Right renal pelvis (tissue), 4 donors: ENCODE measurements around the gene TTF2. TPM values are rescaled to one million over a fixed set of nuclear protein-coding genes. Genes with fewer than 3 reads are reported as not detected.
"Not testable (repeated sequence)": the region's sequence is repeated elsewhere in the genome, so short reads cannot be mapped to it uniquely, and the experiment has no call there.

ENCODE experiments used
- DNase-seq, 4 donors: peaks; one replicate each; pipeline ENCODE4 v3.0.0-alpha.2; 2013; ENCODE audit warnings: low read depth in 4 of 4, low spot score in 3 of 4, missing footprints in 1 of 4
- polyA plus RNA-seq, 4 donors: library from polyadenylated mRNA; unstranded; fragments of 120-200 nt; gene quantifications; one replicate each; pipeline ENCODE4 v1.2.1, GENCODE V29; 2013; ENCODE audit not compliant: insufficient read length in 4 of 4

TTF2 gene
- polyA plus RNA-seq, 4 donors, result 17.3 to 24.9 (median 23.0) TPM

- no peak for DNase-seq
Observed at GRCh38 chr1:117117697-117118096, 57.6 kb downstream of the TTF2 start.

DNA sequence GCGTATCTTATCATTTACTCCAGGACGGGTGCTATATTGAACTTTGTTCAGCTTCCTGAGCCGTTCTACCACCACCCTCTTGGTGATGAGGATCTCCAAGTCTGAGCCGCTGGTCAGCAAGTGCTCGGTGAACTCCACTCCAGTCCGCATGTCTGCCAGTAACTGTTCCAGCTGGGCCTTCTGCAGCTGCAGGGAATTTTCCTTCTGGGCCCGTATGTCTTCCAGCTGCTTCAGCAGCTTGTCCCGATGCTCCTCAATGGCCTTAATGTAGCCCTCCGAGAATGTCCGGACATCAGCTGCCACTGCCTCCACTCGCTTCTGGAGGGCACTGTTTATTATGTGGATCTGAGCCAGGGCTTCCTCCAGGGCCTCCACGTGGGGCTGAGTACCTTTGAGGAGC is 58.0 kb downstream of the TTF2 start:
- no peak for DNase-seq

GRCh38 chr1:117119144-117119543 is 59.0 kb downstream of the TTF2 start:
- not testable (repeated sequence) for DNase-seq

DNA sequence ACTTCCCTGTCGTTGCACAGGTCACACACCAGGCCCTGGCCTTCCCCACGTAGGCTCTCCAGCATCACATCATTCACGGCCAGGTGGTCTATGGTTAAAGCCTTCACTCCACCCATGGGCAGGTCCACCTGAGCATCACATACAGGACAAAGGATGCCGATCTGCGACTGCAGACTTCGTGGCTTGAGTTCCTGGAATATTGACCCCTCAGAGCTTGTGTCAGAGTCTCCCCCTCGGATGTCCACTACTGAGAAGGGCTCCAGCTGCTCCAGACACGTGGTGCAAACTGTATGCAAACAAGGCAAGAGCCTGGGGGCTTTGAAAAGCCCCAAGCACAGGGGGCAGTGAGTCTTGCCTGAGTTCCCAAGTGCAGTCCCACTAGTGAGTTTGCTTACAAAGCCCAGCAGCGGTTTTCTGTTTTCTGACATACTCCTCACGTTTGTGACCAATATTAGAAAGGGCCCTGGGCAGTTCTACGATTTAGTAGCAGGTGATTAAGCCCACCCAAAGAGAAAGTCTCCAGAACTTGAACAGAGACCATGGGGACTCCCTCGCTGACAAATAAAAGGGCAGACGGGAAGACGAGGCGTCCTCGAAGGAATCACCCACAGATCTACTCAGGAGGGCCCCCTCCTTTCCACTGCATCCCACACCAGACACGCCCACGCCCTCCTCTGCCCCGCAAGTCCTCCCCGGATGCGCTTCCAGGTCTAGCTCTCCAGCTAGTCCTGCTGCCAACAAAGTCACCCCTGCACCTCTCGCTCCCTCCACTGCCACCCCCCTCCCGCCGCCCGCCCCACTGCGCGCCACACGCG is 60.9 kb downstream of the TTF2 start:
- DNase-seq, result peak in 3 of 4 donors; percentile 23 to 35 (median 32)

- peak; percentile 94 to 96 (median 95) for DNase-seq
Observed at GRCh38 chr1:117121589-117122329, 61.6 kb downstream of the TTF2 start, which contains the start of gene TRIM45. Gene TRIM45 (minus strand): TSS chr1:117121749. CDS start chr1:117121201, 548 bp downstream.

- DNase-seq, result no peak
Observed at GRCh38 chr1:117122330-117123025, 62.4 kb downstream of the TTF2 start.

DNA sequence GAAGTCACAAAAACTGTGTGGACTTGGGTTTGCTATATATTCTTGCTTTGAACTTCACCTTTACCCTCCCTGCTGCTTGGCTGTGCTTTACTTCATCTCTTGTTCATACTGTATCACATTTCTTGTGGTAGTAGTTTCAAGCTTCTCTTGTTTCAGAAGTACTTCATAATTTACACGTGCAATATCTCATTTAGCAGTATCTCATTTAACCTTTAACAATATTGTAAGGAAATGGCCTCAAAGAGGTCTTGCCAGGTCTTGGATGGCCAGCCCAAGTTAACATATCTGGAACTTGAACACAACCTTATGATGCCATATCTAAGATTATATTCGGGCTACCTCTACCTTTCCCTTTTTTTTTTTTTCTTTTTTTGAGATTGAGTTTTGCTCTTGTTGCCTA is 63.1 kb downstream of the TTF2 start:
- DNase-seq, result no peak

- no peak for DNase-seq
Observed at GRCh38 chr1:117124661-117125060, 64.5 kb downstream of the TTF2 start.

DNA sequence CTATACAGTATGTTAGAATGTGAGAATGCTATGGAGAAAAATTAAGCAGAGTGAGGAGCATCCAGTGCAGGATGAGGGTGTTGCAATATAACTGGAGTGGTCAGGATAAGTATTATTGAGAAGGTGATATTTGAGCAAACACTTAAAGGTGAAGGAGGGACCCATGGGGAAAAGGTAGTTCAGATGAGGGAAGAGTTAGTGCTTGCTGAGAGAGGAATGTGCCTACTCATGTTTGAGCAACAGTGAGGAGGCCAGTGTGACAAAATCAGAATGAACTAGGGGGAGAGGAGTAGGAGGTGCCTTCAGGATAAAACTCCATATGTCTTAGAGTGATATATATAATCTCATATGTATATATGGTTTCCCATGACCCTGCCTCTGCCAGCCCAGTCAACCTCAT is 67.7 kb downstream of the TTF2 start:
- DNase-seq, result no peak

GRCh38 chr1:117128323-117129079 is 68.4 kb downstream of the TTF2 start:
- peak in 2 of 4 donors; percentile 46 to 51 for DNase-seq

- DNase-seq, result no peak
Observed at GRCh38 chr1:117130526-117130925, 70.4 kb downstream of the TTF2 start.

GRCh38 chr1:117135329-117135728 is 75.2 kb downstream of the TTF2 start:
- no peak for DNase-seq

DNA sequence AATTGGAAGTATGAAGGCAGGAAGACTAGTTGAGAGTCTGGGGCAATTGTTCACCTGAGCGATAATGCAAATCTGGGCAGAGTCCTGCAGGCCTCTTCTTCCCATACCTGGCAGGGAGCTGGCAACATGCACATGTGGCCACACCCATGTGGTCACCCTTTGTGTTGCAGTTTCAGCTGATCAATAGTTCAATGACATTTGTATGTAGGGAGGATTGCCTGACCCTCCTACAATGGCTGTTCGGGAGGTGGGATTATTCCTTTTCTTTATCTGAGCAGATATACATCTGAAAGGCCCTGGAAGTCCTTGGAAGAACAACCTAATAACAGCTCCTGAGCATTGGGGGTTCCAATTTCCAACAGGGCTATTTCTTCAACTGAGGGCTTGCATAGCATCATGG is 76.6 kb downstream of the TTF2 start:
- DNase-seq, result no peak

DNA sequence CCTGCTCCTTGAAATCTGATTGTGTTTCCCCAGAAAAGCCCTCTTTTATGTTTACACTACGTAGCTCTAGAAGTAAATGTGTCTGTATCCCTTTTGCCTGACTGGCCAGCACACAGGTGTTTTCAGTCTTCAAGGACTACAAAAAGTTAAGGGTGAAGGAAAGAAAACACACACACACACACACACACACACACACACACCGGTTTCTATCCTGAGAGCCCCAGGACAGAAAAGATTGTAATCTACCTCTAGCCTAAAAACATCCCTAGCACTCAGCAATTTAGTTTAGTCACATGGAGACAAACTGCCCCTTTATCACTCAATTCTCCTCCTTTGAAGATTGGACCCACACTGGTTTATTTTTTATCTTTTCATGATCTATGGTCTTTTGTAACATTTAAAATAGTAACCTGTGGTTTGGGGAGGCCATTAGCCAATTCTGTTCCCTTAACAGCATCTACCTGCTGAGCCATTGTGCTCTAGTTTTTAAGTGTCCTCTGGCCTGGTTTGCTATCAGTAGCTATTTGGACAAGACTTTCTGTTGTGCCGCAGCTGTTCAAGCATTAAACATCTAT is 77.2 kb downstream of the TTF2 start:
- DNase-seq, result no peak

- no peak for DNase-seq
Observed at GRCh38 chr1:117138106-117138505, 78.0 kb downstream of the TTF2 start.

DNA sequence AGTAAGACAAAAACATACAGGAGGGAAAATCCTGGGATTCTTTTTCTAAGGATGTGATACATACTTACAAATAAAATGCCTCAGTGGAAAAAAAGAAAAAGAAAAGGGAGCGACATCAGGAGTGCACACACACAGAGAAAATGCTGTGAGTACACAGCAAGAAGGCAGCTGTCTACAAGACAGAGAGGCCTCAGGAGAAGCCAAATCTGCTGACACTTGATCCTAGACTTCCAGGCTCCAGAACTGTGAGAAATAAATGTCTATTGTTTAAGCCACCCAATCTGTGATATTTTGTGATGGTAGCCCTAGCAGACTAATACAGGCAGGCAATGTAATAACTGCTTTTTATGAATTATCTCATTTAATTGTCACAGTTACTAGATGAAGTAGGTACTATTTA is 78.4 kb downstream of the TTF2 start:
- no peak for DNase-seq

DNA sequence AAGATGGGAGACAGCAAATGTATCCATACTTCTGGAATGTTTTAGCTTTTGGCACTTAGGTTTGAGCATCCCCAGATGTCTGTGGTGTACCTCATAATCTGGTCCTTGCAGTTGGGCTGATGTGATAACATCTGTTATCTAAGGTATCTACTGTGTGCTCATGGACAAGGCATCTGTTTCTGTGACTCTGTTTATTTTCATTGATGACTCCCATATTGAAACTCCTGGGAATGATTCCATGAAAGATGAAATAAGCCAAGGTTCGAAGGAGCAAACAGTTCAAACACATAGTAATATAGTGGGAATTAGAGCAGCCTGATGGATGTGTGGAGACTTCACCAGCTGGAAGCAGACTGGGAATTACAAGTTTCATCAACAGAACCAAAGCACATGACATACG is 82.1 kb downstream of the TTF2 start:
- DNase-seq, result no peak

DNA sequence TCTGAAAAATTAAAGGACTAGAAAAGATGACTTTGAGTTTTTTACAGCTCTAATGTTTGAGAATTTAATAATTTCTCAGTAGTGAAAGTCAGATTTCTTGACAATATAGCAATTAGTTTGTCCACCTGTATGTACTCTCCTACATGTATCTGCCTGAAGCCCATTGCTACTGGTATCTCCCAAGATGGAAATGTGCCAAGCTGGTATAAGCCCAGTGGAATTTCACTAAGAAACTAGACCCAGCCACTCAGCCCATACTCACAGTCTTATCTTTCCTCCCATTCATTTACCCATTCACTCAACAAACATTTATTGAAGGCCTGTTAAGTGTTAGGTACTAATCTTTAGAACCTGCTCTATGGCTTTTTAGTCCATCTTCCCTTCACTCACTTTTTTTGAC is 83.0 kb downstream of the TTF2 start:
- no peak for DNase-seq

DNA sequence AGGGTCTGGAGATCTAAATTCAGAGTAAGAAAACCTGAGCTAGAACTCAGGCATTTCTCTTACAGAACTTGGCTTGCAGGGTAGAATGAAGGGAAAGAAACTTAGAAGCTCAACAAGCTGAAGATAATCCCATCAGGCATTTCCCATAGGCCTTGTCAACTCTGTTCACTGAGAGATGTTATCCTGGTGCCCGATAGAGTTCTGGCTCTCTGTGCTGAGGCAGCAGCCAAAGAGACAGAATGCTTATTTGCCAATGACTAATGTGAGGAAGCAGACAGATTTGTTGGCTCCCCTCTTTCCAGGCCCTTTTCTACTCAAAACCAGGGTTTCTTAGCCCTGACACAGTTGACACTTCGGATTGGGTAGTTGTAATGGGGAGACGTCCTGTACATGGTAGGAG is 83.7 kb downstream of the TTF2 start:
- DNase-seq, result no peak

DNA sequence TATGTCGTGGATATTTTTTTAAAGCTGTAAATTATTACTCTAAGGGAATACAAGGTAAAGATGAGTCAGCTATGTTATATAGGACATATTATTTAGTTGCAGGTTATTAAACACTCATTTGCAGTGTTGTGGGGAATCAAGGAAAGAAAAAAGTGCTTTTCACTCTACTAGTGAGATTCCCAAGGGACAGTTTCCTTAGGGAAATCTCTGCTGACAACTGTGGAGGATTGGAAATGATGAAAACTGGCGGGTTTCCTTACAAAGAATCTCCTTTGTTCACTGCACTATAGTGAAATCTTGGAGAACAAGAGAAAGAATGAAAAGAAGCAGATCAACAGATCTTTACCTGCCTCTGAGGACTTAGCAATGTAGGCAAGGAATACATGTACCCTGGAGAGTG is 85.9 kb downstream of the TTF2 start:
- DNase-seq, result no peak
